Measurements from ENCODE around the gene WNK1.

GRCh38 chr12:926641-927040, 174.3 kb downstream of the WNK1 start:
- no peak for TF ChIP-seq CTCF (IDR thresholded peaks at IDR 0.05 in 4 of 5, conservative IDR thresholded peaks at IDR 0.05 in 1 of 5)
- no peak for TF ChIP-seq POLR2A (IDR thresholded peaks at IDR 0.05)

All from gastrocnemius medialis (tissue), 4 donors.